Nephron progenitor cell (in vitro differentiated cells): ENCODE data around the gene CALU.

Source experiments
- DNase-seq: peaks from one replicate; pipeline ENCODE4 v3.0.0; 2021
- H3K27ac Mint-ChIP-seq: 2 replicates; pipeline ENCODE4 v1.8.0; 2021; ENCODE audit warnings: mild to moderate bottlenecking, moderate library complexity, mixed read lengths
- H3K27me3 Mint-ChIP-seq: 2 replicates; pipeline ENCODE4 v1.8.0; 2021; ENCODE audit warnings: mild to moderate bottlenecking, low read depth, mixed read lengths; ENCODE audit not compliant: poor library complexity
- H3K36me3 Mint-ChIP-seq: 2 replicates; pipeline ENCODE4 v1.8.0; 2021; ENCODE audit warnings: low read depth, mixed read lengths
- H3K4me1 Mint-ChIP-seq: 2 replicates; pipeline ENCODE4 v1.8.0; 2021; ENCODE audit warnings: mixed read lengths
- H3K4me3 Mint-ChIP-seq: 2 replicates; pipeline ENCODE4 v1.8.0; 2021; ENCODE audit warnings: mild to moderate bottlenecking, moderate library complexity, mixed read lengths
- H3K9me3 Mint-ChIP-seq: 2 replicates; pipeline ENCODE4 v1.8.0; 2021; ENCODE audit warnings: mild to moderate bottlenecking, moderate library complexity, mixed read lengths
- CTCF ChIP-seq: fragments of 200-600 bp; sonication (generic); IDR thresholded peaks from 2 replicates; pipeline ENCODE4 v1.5.0; 2021; ENCODE audit warnings: antibody characterized with exemption

CALU gene

GRCh38 chr7:128714701-128715495 lies 24.3 kb upstream of the CALU start:
- Mint-ChIP-seq H3K27ac (no peak overlapping the region), H3K27me3 (peaks cover 25% of the 10 kb centered on the region), H3K4me3 (no peak overlapping the region), H3K4me1 (peaks cover 8% of the 10 kb centered on the region), H3K9me3 (peaks cover 4% of the 10 kb centered on the region), H3K36me3 (no peaks in the 10 kb centered on the region)
- no peak for DNase-seq
- TF ChIP-seq CTCF, result no peak

GRCh38 chr7:128718967-128719642 lies 20.1 kb upstream of the CALU start:
- Mint-ChIP-seq H3K36me3 (no peaks in the 10 kb centered on the region), H3K4me3 (no peak overlapping the region), H3K4me1 (peaks cover 8% of the 10 kb centered on the region), H3K27ac (no peak overlapping the region), H3K27me3 (peaks cover 38% of the 10 kb centered on the region), H3K9me3 (no peaks in the 10 kb centered on the region)
- TF ChIP-seq CTCF, result no peak
- no peak for DNase-seq

- Mint-ChIP-seq H3K4me1 (no peaks in the 10 kb centered on the region), H3K4me3 (no peak overlapping the region), H3K36me3 (no peaks in the 10 kb centered on the region), H3K27ac (no peak overlapping the region), H3K9me3 (no peaks in the 10 kb centered on the region), H3K27me3 (peaks cover 46% of the 10 kb centered on the region)
- DNase-seq, result no peak
- TF ChIP-seq CTCF, result no peak
These were observed 17.8 kb upstream of the CALU start for GRCh38 chr7:128721376-128721775.

GRCh38 chr7:128724743-128725142 lies 14.4 kb upstream of the CALU start:
- no peak overlapping the region for H3K4me3 Mint-ChIP-seq
- H3K4me1 Mint-ChIP-seq, result no peaks in the 10 kb centered on the region
- no peak for TF ChIP-seq CTCF
- peaks cover 50% of the 10 kb centered on the region for H3K27me3 Mint-ChIP-seq
- H3K9me3 Mint-ChIP-seq, result no peaks in the 10 kb centered on the region
- no peak for DNase-seq
- H3K36me3 Mint-ChIP-seq, result no peaks in the 10 kb centered on the region
- H3K27ac Mint-ChIP-seq, result no peak overlapping the region

- Mint-ChIP-seq H3K9me3 (no peaks in the 10 kb centered on the region), H3K4me1 (no peaks in the 10 kb centered on the region), H3K36me3 (no peaks in the 10 kb centered on the region), H3K27me3 (peaks cover 50% of the 10 kb centered on the region), H3K4me3 (no peak overlapping the region), H3K27ac (no peak overlapping the region)
- no peak for TF ChIP-seq CTCF
- DNase-seq, result no peak
These were observed 13.6 kb upstream of the CALU start for GRCh38 chr7:128725531-128725930.
